ENCODE results near the gene RTP1.
A peak's percentile ranks its signal among the peaks of the same experiment; 100 is the strongest.

Gene RTP1, protein sequence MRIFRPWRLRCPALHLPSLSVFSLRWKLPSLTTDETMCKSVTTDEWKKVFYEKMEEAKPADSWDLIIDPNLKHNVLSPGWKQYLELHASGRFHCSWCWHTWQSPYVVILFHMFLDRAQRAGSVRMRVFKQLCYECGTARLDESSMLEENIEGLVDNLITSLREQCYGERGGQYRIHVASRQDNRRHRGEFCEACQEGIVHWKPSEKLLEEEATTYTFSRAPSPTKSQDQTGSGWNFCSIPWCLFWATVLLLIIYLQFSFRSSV

DNA sequence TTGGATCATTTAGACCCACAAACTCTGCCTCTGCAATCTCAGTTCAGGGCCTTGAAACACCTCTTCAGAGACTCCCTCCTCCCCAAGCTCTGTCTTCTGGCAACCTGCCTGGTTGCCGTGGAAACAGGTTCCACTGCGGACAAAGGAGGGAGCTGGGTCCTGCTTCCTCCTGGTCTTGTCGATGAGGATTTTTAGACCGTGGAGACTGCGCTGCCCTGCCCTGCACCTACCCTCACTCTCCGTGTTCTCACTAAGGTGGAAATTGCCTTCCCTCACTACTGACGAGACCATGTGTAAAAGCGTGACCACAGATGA lies at the start of gene RTP1:
Gene RTP1 (plus strand): TSS at position 152 of the 315 bp plus-strand sequence. CDS start 30 bp downstream, at position 182.
- H3K27me3 ChIP-seq (ENCODE audit: insufficient read depth, low read length, poor library complexity, severe bottlenecking): no peaks in the 10 kb centered on the region
- H3K4me2 ChIP-seq (ENCODE audit: low read depth, low read length, poor library complexity, severe bottlenecking): no peak within 1 kb of the TSS
- no peak within 1 kb of the TSS for H3K9ac ChIP-seq (ENCODE audit: low read depth, low read length, poor library complexity, severe bottlenecking)
- no peaks in the 10 kb centered on the region for H3K36me3 ChIP-seq (ENCODE audit: insufficient read depth, low read length)
- H3F3A ChIP-seq (ENCODE audit: low read depth): no peaks in the 10 kb centered on the region
- no peak within 1 kb of the TSS for H2AFZ ChIP-seq (ENCODE audit: low read length)
- no peaks in the 10 kb centered on the region for H3K4me1 ChIP-seq (ENCODE audit: insufficient read depth, low read length, poor library complexity, severe bottlenecking)
- H3K9me2 ChIP-seq (replicated peaks; ENCODE audit: low read depth, low read length): no peaks in the 10 kb centered on the region
- H4K20me1 ChIP-seq (ENCODE audit: insufficient read depth, low read length, poor library complexity, severe bottlenecking): no peaks in the 10 kb centered on the region
- H3K4me3 ChIP-seq (ENCODE audit: low read length, poor library complexity, severe bottlenecking): no peak within 1 kb of the TSS
- TF ChIP-seq, protein P1, sequence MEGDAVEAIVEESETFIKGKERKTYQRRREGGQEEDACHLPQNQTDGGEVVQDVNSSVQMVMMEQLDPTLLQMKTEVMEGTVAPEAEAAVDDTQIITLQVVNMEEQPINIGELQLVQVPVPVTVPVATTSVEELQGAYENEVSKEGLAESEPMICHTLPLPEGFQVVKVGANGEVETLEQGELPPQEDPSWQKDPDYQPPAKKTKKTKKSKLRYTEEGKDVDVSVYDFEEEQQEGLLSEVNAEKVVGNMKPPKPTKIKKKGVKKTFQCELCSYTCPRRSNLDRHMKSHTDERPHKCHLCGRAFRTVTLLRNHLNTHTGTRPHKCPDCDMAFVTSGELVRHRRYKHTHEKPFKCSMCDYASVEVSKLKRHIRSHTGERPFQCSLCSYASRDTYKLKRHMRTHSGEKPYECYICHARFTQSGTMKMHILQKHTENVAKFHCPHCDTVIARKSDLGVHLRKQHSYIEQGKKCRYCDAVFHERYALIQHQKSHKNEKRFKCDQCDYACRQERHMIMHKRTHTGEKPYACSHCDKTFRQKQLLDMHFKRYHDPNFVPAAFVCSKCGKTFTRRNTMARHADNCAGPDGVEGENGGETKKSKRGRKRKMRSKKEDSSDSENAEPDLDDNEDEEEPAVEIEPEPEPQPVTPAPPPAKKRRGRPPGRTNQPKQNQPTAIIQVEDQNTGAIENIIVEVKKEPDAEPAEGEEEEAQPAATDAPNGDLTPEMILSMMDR (conservative IDR thresholded peaks at IDR 0.05; ENCODE audit: low read length): no peak
- no peak for TF ChIP-seq EZH2phosphoT487 (IDR thresholded peaks at IDR 0.05; ENCODE audit: borderline replicate concordance)
- H3K79me2 ChIP-seq (ENCODE audit: insufficient read depth, low read length): no peaks in the 10 kb centered on the region
- H3K9me3 ChIP-seq (ENCODE audit: insufficient read depth, low read depth, low read length): no peaks in the 10 kb centered on the region

DNA sequence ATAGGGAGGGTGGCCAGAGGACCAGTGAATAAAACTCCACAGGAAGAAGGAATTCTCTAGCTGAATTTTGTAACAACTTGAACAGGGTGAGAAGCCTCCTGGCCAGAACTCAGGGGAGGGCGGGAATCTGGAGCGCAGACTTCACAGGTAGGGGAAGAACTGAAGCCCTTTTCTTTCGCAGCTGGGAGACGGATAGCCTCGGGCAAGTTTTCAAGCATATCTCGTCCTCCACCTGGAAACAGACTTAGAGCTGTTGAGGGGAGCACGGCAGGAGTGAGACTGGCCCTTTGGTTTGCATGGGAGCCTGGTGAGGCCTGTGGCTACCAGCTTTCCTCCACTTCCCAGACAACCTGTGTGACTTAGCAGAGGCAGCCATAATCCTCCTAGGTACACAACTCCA lies 47.1 kb upstream of the RTP1 start:
- H2AFZ ChIP-seq (ENCODE audit: low read length): 0 out of 2 replicates have a peak overlapping the region, but pooled peaks have one; percentile 8
- no peak for TF ChIP-seq EZH2phosphoT487 (IDR thresholded peaks at IDR 0.05; ENCODE audit: borderline replicate concordance)
- TF ChIP-seq, protein P1 (conservative IDR thresholded peaks at IDR 0.05; ENCODE audit: low read length): no peak
- H3K4me3 ChIP-seq (ENCODE audit: low read length, poor library complexity, severe bottlenecking): no peak overlapping the region

DNA sequence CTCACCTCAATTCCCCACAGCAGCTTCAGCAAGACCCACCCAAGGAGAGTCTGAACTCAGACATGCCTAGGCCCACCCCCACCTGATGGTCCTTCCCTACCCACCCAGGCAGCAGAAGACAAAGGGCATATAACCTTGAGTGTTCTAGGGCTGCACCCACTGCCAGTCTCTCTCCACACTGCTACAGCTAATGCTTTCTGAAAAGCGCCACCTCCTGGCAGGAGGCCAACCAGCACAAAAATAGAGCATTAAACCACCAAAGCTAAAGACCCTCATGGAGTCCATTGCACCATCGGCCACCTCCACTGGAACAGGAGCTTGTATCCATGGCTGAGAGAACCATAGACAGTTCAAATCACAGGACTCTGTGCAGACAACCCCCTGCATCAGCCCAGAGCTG lies 46.7 kb upstream of the RTP1 start:
- Histone ChIP-seq H2AFZ (ENCODE audit: low read length) (0 out of 2 replicates have a peak overlapping the region, but pooled peaks have one; percentile 8), H3K9ac (ENCODE audit: low read depth, low read length, poor library complexity, severe bottlenecking) (no peak overlapping the region), H3K79me2 (ENCODE audit: insufficient read depth, low read length) (no peaks in the 10 kb centered on the region), H3K9me3 (ENCODE audit: insufficient read depth, low read depth, low read length) (no peaks in the 10 kb centered on the region), H3K36me3 (ENCODE audit: insufficient read depth, low read length) (no peaks in the 10 kb centered on the region), H3K4me3 (ENCODE audit: low read length, poor library complexity, severe bottlenecking) (no peak overlapping the region), H3K4me2 (ENCODE audit: low read depth, low read length, poor library complexity, severe bottlenecking) (no peak overlapping the region), H3K4me1 (ENCODE audit: insufficient read depth, low read length, poor library complexity, severe bottlenecking) (no peaks in the 10 kb centered on the region), H3F3A (ENCODE audit: low read depth) (no peaks in the 10 kb centered on the region), H3K27me3 (ENCODE audit: insufficient read depth, low read length, poor library complexity, severe bottlenecking) (peaks cover 4% of the 10 kb centered on the region), H4K20me1 (ENCODE audit: insufficient read depth, low read length, poor library complexity, severe bottlenecking) (no peaks in the 10 kb centered on the region), H3K9me2 (replicated peaks; ENCODE audit: low read depth, low read length) (no peaks in the 10 kb centered on the region)
- TF ChIP-seq, protein P1 (conservative IDR thresholded peaks at IDR 0.05; ENCODE audit: low read length): peak; percentile 58
- TF ChIP-seq EZH2phosphoT487 (IDR thresholded peaks at IDR 0.05; ENCODE audit: borderline replicate concordance): no peak

More for the DNA sequence above, 47.1 kb upstream of the RTP1 start:
- H3K9me3 ChIP-seq (ENCODE audit: insufficient read depth, low read depth, low read length): no peaks in the 10 kb centered on the region
- H3F3A ChIP-seq (ENCODE audit: low read depth): no peaks in the 10 kb centered on the region
- no peaks in the 10 kb centered on the region for H3K9me2 ChIP-seq (replicated peaks; ENCODE audit: low read depth, low read length)
- no peak overlapping the region for H3K9ac ChIP-seq (ENCODE audit: low read depth, low read length, poor library complexity, severe bottlenecking)
- H3K4me2 ChIP-seq (ENCODE audit: low read depth, low read length, poor library complexity, severe bottlenecking): no peak overlapping the region
- H3K4me1 ChIP-seq (ENCODE audit: insufficient read depth, low read length, poor library complexity, severe bottlenecking): no peaks in the 10 kb centered on the region
- H3K79me2 ChIP-seq (ENCODE audit: insufficient read depth, low read length): no peaks in the 10 kb centered on the region
- H3K36me3 ChIP-seq (ENCODE audit: insufficient read depth, low read length): no peaks in the 10 kb centered on the region
- peaks cover 4% of the 10 kb centered on the region for H3K27me3 ChIP-seq (ENCODE audit: insufficient read depth, low read length, poor library complexity, severe bottlenecking)
- no peaks in the 10 kb centered on the region for H4K20me1 ChIP-seq (ENCODE audit: insufficient read depth, low read length, poor library complexity, severe bottlenecking)
